Spleen (tissue), 7 donors: ENCODE measurements around the gene WHRN.

Experiments used
- CTCF ChIP-seq, 11 experiments: fragments of 200-600 bp in 7 of 11; fragments of 450-650 bp in 4 of 11; sonication (generic) in 4 of 11; IDR thresholded peaks in 8 of 11; conservative IDR thresholded peaks in 3 of 11; 1 replicate in 7 of 11; 2 replicates in 4 of 11; pipeline versions ENCODE4 v1.4.0 to v1.8.0; 2016 to 2021; ENCODE audit warnings: antibody characterized with exemption in 11 of 11, inconsistent platforms in 4 of 11, mild to moderate bottlenecking in 1 of 11
- POLR2A ChIP-seq, 3 donors: fragments of 450-650 bp; IDR thresholded peaks; one replicate each; pipeline ENCODE4 v1.5.1; 2017; ENCODE audit warnings: antibody characterized with exemption in 3 of 3, mild to moderate bottlenecking in 1 of 3
- donor health status: DM: no; HTN: no; CAD: no; lungs with moderate emphysema.
- donor health status: DM: no; HTN: no; CAD: no.
- donor health status: DM: no; HTN: no; CAD: no.

GRCh38 chr9:114356792-114357191 lies 148.5 kb downstream of the WHRN start:
- TF ChIP-seq POLR2A (IDR thresholded peaks at IDR 0.05) (no peak), CTCF (IDR thresholded peaks at IDR 0.05 in 8 of 11, conservative IDR thresholded peaks at IDR 0.05 in 3 of 11) (no peak)
